HG02763 (cell line): Measurements from ENCODE around the gene LASP1NB.
"Not testable (repeated sequence)": the region's sequence is repeated elsewhere in the genome, so short reads cannot be mapped to it uniquely, and the experiment has no call there.

Source experiments
- ATAC-seq: cut with Tn5 transposase; IDR thresholded peaks from one replicate; pipeline ENCODE4 v1.9.1; 2021; ENCODE audit warnings: mild to moderate bottlenecking, moderate library complexity; ENCODE audit not compliant: unreplicated experiment

The LASP1NB gene

GRCh38 chr17:38959508-38959907, 34.1 kb downstream of the LASP1NB start:
- no peak for ATAC-seq

- ATAC-seq = no peak
Measured at GRCh38 chr17:38960402-38960801, 35.0 kb downstream of the LASP1NB start.

GRCh38 chr17:38961413-38961812, 36.0 kb downstream of the LASP1NB start:
- ATAC-seq = no peak

DNA sequence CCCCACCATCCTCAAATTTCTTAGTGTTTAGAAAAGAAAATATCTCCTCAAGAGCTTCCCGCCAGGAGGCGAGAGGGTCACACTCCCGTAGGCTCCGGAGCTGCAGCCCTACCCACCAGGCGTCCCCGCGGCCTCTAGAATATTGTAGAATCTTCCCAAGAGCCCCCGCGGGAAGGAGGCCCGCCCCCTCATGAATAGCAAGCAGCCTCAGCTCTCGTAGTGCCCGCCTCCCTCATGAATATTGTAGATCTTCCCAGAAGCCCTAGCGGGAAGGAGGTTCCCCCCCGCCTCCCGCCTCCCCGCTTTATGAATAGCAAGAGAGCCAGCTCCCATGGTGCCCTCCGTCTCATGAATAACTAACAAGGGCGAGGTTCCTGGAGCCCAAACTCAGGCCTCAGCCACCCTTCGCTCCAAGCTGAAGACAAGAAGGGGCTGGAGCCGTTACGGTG, 41.9 kb downstream of the LASP1NB start, which contains the start of gene FBXO47:
Gene FBXO47 (minus strand): TSS at position 114 of the 449 bp plus-strand sequence. CDS start 4,378 bp downstream, outside the sequence.
- no peak for ATAC-seq

DNA sequence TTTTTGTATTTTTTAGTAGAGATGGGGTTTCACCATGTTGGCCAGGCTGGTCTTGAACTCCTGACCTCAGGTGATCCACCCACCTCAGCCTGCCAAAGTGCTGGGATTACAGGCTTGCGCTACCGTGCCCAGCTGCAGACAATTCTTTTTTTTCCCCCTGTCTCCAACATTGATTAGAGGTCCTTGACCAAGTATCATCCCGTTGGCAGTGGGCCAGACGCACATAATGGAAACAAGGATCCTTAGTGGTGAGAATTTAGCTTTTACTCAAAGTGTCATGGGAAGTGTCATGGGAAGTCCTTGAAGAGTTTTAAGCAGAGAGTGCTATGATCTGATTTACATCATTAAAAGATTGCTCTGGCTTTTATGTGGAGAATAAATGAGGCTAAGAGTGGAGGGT, 43.9 kb downstream of the LASP1NB start:
- ATAC-seq = no peak

GRCh38 chr17:38970128-38970527, 44.7 kb downstream of the LASP1NB start:
- ATAC-seq = no peak

GRCh38 chr17:38970804-38971203, 45.4 kb downstream of the LASP1NB start:
- no peak for ATAC-seq

DNA sequence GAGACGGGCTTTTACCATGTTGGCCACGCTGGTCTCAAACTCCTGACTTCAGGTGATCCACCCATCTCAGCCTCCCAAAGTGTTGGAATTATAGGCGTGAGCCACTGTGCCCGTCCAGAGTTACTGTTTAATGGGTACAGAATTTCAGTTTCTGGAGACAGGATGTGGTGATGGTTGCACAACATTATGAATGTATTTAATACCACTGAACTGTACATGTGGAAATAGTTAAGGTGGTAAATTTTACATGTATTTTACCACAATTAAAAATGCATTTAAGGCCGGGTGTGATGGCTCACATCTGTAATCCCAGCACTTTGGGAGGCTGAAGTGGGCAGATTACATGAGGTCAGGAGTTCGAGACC, 50.8 kb downstream of the LASP1NB start:
- not testable (repeated sequence) for ATAC-seq

GRCh38 chr17:38978180-38978579, 52.8 kb downstream of the LASP1NB start:
- no peak for ATAC-seq
